HFF-Myc (cell line): ENCODE data around the gene CAPN5.
A peak's percentile ranks its signal among the peaks of the same experiment; 100 is the strongest.

Source experiments
- DNase-seq: peaks from one replicate; pipeline ENCODE4 v3.0.0-alpha.2; 2011; ENCODE audit warnings: low read depth; ENCODE audit errors: extremely low read depth
- H3K4me3 ChIP-seq: replicated peaks from 2 replicates; pipeline ENCODE4 v1.5.1; 2011; ENCODE audit warnings: low read depth, mild to moderate bottlenecking, control low read depth, low read length
- TF ChIP-seq, protein P1 (sequence below): IDR thresholded peaks from 2 replicates; pipeline ENCODE4 v1.5.1; 2012; ENCODE audit warnings: mild to moderate bottlenecking, low read depth, low read length, control low read depth; ENCODE audit errors: missing control alignments

Gene CAPN5

DNA sequence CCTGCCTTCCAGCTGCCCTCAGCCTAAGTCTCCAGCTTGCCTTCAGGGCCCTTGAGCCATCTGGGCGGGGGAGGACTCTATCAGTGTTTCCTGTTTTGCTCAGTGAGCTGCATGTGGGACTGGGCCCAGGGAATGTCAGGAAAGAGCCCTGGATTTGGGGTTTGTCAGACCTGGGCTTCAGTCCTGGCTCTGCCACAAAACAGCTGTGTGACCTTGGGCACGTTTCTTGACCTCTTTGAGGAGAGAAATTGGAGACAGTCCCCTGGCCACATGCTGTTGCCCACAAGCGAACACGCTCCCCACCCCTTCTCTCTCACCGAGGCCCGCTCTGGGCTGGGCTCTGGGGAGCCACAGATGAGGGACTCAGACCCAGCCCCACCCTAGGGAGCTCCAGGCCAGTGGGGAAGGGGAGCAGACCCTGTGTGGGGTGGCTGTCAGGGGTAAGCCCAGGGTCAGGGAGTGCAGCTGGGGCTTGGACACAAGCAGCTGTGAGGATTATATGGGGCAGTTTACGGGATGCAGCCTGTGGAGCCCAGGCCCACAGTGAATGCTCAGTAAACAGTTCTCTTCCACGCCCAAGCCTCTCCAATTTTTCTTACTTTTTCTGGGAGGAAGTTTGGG, 73.6 kb downstream of the CAPN5 start:
- DNase-seq = peak; percentile 36
- TF ChIP-seq, protein P1, sequence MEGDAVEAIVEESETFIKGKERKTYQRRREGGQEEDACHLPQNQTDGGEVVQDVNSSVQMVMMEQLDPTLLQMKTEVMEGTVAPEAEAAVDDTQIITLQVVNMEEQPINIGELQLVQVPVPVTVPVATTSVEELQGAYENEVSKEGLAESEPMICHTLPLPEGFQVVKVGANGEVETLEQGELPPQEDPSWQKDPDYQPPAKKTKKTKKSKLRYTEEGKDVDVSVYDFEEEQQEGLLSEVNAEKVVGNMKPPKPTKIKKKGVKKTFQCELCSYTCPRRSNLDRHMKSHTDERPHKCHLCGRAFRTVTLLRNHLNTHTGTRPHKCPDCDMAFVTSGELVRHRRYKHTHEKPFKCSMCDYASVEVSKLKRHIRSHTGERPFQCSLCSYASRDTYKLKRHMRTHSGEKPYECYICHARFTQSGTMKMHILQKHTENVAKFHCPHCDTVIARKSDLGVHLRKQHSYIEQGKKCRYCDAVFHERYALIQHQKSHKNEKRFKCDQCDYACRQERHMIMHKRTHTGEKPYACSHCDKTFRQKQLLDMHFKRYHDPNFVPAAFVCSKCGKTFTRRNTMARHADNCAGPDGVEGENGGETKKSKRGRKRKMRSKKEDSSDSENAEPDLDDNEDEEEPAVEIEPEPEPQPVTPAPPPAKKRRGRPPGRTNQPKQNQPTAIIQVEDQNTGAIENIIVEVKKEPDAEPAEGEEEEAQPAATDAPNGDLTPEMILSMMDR = no peak
- H3K4me3 ChIP-seq = no peak overlapping the region

DNA sequence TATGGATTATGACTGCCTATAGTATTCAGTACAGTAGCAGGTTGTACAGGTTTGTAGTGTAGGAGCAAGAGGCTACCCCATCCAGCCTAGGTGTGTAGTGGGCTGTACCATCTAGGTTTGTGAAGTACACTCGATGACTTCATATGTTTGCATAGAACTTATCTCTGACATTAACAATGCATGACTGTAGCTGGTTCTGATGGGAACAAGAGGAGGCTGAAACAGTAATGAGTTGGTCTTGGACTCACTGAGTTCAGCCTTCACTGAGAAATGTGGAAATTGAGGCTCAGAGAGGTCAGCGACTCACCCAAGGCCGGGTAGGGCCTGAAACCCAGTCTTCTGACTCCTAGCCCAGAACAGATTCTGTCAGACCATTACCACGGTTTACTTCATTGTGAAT, 74.3 kb downstream of the CAPN5 start:
- TF ChIP-seq, protein P1 = no peak
- H3K4me3 ChIP-seq = no peak overlapping the region
- no peak for DNase-seq

DNA sequence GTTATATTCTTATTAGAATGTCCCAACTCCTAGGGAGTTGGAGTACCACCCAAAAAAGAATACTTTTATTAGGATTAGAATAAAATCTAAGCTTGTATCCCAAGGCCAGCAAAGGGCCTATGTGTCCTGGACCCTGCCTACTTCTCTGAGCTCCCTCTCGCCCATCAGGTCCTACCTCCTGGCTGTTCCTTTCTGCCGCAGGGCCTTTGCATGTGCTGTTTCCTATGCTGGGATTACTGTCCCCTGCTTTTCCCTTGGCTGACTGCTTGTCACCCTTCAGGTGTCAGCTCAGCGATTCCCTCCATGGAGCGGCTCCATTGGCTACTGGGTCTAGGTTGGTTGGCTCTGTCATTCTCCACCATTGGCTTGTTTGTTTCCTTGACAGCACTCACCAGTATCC, 74.7 kb downstream of the CAPN5 start:
- H3K4me3 ChIP-seq = no peak overlapping the region
- TF ChIP-seq, protein P1 = no peak
- DNase-seq = no peak

DNA sequence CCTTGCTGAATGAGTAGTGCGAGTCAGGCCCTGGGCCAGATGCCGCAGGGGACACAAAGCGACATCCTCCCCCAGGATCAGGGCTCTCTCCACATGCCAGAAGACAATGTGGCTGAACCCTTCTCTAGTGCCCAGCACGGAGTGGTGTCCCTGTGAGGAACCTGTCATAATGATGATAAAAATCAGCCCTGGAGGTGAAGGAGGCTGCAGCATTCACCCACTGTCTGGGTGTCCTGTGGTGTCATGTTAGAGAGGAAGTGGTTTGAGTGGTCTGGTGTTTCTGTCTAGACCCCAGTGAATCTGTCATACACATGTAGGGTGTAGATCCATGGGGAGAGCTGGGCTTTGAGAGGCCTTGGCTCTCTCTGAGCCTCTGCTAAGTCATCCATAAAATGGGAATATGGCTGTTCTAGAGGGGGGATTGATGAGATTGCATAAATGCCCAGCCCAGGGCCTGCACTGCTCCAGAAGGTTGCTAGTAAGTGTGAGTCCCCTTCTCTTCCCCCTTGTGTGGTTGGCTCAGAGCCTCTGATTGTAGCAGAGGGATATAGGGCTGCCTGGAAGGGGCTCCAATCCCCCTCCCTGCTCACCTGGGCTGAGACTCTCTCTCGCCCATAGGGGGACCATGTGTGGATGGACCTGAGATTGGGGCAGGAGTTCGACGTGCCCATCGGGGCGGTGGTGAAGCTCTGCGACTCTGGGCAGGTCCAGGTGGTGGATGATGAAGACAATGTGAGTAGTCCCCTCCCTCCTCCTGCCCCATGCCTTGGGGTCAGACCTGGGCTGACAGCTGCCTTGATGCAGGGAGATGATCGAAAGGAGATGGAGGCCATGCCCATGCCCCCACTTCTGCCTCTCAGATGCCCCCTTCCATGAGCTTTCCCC, 75.6 kb downstream of the CAPN5 start:
- DNase-seq = no peak
- TF ChIP-seq, protein P1 = no peak
- H3K4me3 ChIP-seq = no peak overlapping the region

DNA sequence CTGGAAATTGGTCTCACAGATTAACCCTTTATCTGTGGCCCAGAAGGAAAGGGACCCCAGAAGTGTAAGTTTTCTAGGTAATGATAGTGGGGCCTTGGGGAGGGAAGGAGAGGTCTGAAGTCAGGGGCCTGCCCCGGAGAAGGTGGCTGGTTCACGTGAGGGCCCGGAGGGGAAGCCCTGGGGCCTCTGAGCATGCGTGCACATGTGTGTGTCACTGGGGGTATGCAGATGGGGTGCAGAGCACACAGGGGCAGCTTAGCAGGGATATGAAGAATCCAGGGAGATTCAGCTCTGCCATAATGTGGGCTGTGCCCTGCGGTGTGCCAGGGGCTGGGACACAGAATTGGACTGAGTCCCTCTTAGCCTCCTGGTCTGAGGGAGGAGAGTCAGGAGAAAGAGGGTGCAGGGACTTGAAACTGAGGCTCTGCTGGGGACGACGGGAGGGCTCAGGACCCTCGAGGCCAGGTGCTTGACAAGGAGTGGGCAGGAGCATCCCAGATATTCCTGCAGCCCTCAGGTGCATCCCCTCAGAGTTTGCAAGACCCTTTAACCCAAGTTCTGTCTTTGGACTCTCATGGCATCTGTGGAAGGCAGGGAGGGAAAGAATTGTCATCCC, 76.7 kb downstream of the CAPN5 start:
- no peak overlapping the region for H3K4me3 ChIP-seq
- TF ChIP-seq, protein P1 = no peak
- DNase-seq = no peak

DNA sequence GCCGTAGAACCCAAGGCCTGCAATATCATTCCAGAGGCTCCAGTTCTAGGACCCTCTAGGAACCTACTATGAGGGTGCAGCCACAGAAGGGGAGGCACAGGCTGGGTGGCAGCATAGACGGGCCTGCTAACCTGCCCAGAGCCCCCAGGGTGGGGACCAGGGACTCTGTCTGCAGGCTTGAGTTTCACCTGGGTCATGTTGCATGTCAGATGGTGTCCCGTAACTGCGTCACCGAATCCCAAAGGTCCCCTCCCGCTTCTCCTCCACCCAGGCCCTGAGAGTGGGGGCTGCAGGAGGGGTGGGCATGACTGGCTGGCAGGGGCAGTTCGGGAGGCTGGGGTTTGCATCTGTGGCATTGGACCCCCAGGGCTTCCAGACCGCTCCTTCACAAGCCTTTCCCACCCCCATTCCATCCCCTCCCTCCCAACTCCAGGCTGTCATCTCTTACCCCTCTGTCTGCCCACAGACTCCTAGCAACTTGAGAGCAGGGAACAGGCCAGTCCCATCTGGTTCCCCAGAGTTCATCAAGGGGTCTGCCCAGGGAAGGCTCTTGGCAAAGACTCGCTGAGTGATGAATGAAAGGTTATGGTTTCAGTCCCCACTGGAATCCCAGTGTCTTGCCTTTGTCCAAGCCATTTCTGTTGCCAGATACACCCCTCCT, 77.6 kb downstream of the CAPN5 start:
- DNase-seq = no peak
- TF ChIP-seq, protein P1 = no peak
- H3K4me3 ChIP-seq = no peak overlapping the region
